ENCODE measurements around the gene FAM13C. TPM values are rescaled to one million over a fixed set of nuclear protein-coding genes. Genes with fewer than 3 reads are reported as not detected.

The FAM13C gene
- total and polyA plus RNA-seq, 9 of the 15 experiments (the other 6 are each of a cell fraction or from before 2014, with no cell fraction given) = not detected

DNA sequence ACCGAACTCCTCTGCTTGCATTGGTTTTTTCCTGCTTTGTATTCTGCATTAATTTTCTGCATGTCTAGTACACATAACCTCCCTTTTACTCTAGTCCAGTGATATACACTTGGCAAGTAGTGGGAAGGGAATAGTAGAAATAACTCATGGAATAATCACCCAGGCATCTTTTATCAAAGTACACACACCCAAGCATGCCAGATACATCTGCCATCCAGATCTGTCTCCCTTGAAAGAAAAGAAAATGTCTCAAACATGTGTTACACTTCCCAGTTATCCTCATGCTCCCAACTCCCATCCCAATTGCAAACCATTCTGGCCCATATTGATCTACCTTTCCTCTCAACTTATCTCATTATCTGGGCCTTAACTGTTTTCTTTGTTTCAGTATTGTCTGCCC lies 106.9 kb downstream of the FAM13C start:
- Histone ChIP-seq H2AFZ (ENCODE audit: low read depth, low read length) (no peak overlapping the region), H3K9ac (ENCODE audit: insufficient read depth in 1 of 2, low read depth in 2 of 2, low read length in 2 of 2) (no peak overlapping the region), H4K20me1 (replicated peaks; ENCODE audit: control insufficient read depth, insufficient read depth, low read length) (no peaks in the 10 kb centered on the region), H3K4me3 (no peak overlapping the region), H3K27ac (ENCODE audit: extremely low read depth, low read depth, low read length) (no peak overlapping the region), H3K36me3 (ENCODE audit: control insufficient read depth, insufficient read depth, low read length) (no peaks in the 10 kb centered on the region), H3K9me3 (replicated peaks; ENCODE audit: control insufficient read depth, insufficient read depth, low read depth, low read length) (no peaks in the 10 kb centered on the region), H3K9me1 (ENCODE audit: control insufficient read depth, insufficient read depth, low read length) (no peaks in the 10 kb centered on the region), H3K4me2 (ENCODE audit: insufficient read depth, low read length) (no peak overlapping the region), H3K4me1 (replicated peaks in 1 of 2; ENCODE audit: control insufficient read depth in 2 of 2, insufficient read depth in 2 of 2, low read length in 2 of 2) (no peaks in the 10 kb centered on the region), H3K79me2 (ENCODE audit: control insufficient read depth, insufficient read depth, low read length) (no peaks in the 10 kb centered on the region), H3K27me3 (ENCODE audit: control insufficient read depth in 2 of 2, insufficient read depth in 2 of 2, low read length in 2 of 2) (no peaks in the 10 kb centered on the region)
- ATAC-seq (no peak), FAIRE-seq (no peak), DNase-seq (ENCODE audit: extremely low read depth in 1 of 4, low spot score in 3 of 4) (no peak)
- BruUV-seq (replicated peaks) = no TSS peak
- TF ChIP-seq, protein P1, sequence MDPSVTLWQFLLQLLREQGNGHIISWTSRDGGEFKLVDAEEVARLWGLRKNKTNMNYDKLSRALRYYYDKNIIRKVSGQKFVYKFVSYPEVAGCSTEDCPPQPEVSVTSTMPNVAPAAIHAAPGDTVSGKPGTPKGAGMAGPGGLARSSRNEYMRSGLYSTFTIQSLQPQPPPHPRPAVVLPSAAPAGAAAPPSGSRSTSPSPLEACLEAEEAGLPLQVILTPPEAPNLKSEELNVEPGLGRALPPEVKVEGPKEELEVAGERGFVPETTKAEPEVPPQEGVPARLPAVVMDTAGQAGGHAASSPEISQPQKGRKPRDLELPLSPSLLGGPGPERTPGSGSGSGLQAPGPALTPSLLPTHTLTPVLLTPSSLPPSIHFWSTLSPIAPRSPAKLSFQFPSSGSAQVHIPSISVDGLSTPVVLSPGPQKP (CRISPR knock-in tag; IDR thresholded peaks at IDR 0.05) = no peak
- TF ChIP-seq, protein P2, sequence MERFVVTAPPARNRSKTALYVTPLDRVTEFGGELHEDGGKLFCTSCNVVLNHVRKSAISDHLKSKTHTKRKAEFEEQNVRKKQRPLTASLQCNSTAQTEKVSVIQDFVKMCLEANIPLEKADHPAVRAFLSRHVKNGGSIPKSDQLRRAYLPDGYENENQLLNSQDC (CRISPR knock-in tag; IDR thresholded peaks at IDR 0.05) = no peak
- TF ChIP-seq ZNF41 (CRISPR knock-in tag; conservative IDR thresholded peaks at IDR 0.05) (no peak), NR2C2 (CRISPR knock-in tag; IDR thresholded peaks at IDR 0.05) (no peak), NR2C2 (tag; IDR thresholded peaks at IDR 0.05) (no peak), TGIF2 (CRISPR knock-in tag; IDR thresholded peaks at IDR 0.05) (no peak), NCOR1 (IDR thresholded peaks at IDR 0.05) (no peak), CHD2 (IDR thresholded peaks at IDR 0.05; ENCODE audit: low read depth, low read length) (no peak), TSHZ1 (CRISPR knock-in tag; IDR thresholded peaks at IDR 0.05) (no peak), ELK3 (CRISPR knock-in tag; IDR thresholded peaks at IDR 0.05) (no peak), GABPB1 (CRISPR knock-in tag; IDR thresholded peaks at IDR 0.05) (no peak)
- 0% methylated on average over 1 of the region's 1 CpG for WGBS (ENCODE audit: insufficient coverage, low coverage, missing lambda C conversion rate)
- intact Hi-C loops (cut with micrococcal nuclease) = no loop called here
- POLR2A ChIA-PET = no interaction called here
- in situ Hi-C loops (cut with MboI) = no loop called here
- CTCF ChIA-PET (ENCODE audit: low intra/inter-chr PET ratio) = no interaction called here
